NCI-H1436 (cell line): ENCODE data around the gene SLC9A3.

Experiments
- DNase-seq: peaks from one replicate; lab custom pipeline; 2025; lab: John Stamatoyannopoulos, UW

SLC9A3 gene

DNA sequence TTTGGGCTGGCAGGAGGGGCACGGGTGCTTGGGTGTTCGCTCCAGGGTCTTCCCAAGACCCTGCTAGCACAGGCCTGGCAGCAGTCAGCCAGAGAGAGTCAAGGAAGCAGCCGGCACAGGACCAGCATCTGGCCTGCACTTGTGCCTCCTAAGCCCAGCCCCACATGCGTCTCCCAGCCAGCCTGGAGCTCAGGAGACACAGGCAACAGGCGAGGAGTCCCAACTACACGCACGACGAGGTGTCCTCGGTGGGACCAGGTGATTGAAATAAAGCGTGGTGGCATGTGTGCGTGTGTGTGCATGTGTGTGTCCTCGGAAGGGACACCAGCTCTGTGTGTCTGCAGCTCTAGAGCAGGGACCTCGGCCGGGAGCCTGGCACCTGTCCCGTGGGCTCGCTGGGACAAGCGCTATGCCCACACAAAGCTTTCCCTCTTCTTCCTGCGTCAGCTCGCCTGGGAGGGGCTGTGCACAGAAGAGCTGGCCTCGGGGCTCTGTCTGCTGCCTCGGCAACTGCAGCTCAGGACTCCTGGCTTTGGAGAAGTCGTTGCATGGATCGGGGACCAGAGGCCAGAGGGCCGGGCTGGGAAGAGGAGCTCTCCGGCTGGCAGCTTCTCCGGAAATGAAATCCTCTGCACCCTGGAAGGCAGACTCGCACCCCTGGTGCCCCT, 14.7 kb upstream of the SLC9A3 start:
- no peak for DNase-seq

DNA sequence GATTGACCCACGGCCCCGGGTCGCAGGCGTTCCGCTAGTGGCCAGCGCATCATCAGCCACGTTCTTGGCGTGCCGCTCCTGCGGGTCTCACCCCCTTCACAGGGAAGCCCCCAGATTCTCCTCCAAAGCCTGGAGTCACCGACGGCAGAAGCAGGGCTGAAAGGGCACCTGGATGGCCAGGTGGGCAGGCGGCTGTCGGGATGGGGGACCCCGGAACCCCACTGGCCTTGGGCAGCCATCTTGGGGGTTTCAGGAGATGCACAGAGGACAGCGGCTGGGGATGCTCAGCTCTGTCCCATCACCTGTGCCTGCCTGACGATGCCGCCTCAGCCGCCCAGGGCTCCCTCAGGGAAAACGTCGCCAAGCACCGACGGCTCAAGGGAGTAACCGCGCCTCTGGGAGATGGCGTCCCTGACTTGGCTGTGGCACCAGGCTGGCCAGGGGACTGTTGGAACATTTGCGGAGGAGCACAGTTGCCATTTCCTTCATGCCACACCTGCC, 14.1 kb upstream of the SLC9A3 start:
- DNase-seq = no peak

DNA sequence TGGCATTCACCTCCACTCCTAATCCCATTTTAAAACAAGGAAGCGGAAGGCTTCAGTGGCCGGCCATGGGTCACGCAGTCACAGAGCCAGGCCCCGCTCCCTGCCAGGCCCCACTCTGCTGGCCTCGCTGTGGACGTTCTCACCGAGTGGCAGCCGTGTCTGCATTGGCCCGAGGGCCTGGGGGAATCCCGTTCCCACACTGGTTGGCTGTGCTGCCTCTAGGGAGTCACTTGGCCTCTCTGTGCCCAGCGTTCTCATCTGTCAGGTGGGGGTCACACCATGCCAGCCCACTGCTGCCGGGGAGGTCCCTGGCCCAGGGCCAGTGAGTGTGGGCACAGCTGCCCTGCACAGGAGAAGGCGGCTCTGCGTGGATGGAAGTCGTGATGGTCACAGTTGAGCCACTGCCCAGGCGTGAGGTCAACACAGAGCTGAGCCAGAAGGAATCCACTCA, 13.4 kb upstream of the SLC9A3 start:
- no peak for DNase-seq

DNA sequence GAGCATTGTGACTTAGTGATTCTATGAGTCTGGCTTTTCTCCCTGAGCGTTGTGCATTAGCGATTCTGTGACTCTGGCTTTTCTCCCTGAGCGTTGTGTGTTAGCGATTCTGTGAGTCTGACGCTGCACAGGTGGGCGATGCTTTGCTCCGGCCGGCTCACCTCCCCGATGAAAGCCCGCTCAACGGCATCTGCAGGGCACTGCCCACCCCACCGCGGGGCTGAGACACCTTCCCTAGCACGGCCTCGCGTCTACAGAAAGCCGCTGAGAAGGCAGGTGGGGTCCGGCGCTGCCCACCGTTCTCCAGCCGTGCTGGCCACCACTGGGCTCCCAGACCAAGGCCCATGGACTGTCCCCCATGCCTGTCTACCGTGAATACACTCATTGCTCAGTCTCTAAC, 12.8 kb upstream of the SLC9A3 start:
- DNase-seq = no peak

DNA sequence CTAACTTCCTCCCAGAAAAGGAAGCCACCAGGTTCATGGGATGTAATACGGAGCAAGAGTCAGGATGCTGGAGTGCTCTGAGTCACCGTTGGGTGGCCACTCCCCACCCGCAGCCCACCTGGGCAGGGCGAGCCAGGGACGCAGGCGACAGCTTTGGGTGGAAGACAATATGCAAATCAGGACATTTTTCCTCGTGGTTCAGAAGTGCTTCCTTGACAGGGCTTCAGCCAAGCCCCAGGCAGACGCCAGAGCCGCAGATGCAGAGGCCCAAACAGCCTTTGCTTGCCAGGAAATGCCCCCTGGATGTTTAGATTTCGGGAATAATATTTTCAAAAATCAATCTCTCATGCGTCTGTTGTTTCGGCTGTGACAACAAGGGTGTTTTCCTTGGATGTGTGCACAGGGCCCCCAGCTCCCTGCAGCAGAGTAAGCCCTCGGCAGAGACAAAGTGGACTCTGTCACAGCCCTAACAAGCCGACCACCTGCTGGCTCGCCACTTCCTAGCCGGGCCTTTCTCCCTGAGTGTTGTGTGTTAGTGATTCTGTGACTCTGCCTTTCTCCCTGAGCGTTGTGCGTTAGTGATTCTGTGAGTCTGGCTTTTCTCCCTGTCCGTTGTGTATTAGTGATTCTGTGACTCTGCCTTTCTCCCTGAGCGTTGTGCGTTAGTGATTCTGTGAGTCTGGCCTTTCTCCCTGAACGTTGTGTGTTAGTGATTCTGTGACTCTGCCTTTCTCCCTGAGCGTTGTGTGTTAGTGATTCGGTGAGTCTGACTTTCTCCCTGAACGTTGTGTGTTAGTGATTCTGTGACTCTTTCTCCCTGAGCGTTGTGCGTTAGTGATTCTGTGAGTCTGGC, 11.8 kb upstream of the SLC9A3 start:
- no peak for DNase-seq

DNA sequence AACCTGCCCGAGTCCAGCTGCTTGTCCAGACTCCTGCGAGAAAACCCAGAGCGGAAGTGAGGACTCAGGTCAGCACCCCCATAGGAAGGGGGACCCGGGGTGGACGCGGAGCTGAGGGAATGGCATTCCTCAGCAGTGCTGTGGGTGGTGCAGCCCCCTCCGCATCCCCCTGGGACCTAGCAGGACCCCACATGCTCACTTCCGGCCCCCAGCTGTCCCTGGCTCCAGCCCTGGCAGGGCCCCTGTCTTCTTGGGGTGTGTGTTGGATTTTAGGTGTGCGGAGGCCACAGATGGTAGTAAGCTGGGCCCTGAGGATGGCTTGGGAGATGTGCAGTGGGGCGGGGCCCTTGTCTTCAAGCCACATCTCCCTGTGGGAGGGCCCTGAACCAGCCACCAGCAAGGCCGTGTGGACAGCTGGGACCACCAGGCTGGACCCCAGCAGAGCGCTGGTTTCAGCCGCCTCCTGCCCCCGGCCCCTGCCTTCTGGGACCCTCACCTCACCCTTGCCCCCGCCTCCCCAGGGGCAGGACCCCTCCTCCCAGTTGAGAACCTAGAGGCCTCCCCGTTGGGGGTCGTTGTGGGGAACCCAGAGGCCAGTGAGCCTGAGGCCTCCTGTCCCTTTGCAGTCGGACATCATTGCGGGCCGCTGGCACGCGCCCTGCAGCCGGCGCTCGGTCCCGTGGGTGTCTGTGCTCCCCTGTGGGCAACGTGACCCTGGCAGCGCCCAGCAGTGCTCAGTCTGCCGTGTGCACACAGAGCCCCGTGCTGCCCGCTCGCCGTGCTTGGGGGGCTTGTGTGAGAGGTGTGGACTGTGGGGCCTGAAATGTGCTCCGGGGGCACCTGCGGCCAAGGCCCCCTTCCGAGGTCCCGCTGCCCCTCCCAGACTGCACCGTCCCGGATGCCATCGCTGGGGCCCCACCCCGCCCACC, 10.8 kb upstream of the SLC9A3 start:
- no peak for DNase-seq

DNA sequence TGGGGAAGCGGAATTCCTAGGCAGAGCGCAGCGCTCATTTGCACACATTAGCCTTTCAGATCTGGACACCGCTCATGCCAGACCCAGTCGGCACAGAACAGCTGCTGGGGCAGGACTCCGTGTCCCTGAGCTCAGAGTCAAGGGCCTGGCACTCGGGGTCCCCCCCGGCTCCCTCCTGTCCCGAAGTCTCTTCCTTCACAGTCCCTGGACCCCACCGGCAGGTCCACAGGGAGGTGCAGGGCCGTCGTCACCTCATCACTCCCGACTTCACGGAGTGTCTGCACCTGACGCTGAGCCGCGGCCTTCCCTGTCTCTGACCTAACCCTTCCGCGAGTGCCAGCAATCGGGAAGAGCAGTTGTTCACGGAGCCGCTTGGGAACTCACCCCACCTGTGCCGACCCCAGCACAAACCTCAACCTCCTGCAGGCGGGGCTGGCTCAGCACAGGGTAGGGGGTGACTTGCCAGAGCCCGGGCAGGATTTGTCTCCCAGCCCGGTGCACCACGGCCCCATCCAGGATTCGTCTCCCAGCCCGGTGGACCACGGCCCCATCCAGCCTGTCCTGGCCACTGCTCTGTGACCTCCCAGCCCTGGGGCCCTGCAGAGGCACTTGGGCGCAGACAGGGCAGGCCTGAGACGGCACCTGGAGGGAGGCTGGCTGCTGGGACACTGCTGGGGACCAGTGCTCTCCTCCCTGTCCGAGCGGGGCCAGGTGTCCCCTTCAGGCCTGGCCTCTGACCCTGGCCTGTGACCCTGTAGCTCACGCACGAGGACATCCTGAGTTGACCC, 9.9 kb upstream of the SLC9A3 start:
- DNase-seq = no peak

DNA sequence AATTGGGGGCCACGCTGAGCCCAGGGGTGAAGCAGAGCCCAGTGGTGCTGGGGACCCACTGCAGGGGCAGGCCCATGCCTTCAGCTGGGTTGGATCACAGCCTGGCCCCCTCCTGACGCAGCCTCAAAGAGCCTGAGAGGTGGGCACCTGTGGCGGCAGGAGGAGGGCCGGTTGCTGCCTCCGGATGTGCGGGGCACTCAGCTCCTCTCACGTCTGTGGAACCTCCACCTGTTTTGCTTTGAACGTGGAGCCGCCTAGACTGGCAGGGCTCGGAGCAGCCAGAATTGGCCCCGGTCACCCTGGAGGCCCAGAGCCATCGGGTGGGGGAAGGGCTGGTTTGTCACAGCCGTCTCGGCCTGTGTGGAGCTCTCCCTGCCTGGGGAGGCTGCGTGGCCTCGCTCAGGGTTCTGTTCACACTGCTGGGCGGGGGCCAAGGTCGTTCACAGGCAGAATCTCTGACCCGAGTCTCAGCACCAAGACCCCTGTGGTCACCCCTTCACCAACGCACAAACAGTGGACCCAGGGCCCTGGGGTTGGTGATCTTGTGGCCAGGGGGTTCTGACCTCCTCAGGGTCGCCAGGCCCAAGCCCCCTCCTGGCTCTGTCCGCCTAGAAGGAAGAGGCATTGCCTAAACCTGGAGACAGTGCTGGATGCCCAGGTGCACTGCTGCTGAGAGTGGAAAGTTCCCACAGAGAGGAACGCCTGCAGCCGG, 9.2 kb upstream of the SLC9A3 start:
- DNase-seq = no peak

DNA sequence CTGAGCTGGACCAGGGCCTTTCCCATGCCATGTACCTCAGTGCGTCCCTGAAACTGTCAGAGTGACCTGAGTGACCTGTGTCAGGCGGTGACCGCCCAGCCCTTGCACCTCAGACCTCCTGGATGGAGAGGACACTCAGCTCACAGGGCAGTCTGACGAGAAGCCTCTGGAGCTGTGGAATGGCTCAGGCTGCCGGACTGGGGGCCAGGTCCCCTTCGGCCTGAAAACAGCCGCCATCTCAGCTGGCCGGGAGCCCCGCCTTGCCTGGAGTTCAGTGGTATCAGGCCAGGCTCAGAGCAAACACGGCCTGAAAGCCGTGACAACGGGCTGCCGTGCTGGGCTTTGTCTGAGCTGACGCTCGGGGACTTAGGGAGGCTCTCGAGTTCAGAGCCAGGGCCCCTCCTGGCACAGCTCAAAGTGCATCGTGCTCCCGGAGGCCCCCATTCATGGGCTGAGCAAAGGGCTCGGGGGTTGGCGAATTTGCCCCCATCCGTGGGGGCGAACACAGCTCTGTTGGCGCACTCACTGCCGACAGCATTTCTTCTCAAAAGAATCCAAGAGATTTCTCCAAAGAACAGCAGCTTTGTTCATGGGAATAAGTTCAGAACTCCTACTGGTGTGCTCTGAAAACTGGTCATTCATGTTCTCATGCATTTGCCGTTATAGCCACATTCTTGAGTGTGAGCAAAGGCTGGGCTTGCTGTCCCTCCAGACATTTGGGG, 8.4 kb upstream of the SLC9A3 start:
- DNase-seq = no peak

DNA sequence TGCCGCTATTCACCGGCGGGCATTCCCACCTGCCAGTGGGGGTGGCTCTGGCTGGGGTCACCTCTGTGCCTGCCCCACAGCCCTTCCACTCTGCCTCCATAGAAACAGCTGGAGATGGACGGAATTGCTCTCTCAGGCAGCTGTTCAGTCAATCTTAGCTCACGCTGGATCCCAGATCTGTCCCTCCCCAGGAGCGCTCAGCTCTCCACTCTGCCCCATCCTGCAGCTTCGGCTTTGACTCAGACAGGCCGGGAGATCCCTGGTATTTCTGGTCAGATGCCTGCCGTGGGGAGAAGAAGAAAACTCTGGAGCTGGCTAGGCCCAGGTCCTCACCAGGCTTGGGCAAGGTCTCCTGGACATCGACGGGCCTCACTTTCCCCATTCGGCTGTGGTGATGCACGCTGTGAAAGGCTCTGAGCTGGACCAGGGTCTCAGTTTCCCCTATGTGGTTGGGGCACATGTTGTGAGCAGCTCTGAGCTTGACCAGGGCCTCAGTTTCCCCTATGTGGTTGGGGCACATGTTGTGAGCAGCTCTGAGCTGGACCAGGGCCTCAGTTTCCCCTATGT, 7.6 kb upstream of the SLC9A3 start:
- DNase-seq = no peak

DNA sequence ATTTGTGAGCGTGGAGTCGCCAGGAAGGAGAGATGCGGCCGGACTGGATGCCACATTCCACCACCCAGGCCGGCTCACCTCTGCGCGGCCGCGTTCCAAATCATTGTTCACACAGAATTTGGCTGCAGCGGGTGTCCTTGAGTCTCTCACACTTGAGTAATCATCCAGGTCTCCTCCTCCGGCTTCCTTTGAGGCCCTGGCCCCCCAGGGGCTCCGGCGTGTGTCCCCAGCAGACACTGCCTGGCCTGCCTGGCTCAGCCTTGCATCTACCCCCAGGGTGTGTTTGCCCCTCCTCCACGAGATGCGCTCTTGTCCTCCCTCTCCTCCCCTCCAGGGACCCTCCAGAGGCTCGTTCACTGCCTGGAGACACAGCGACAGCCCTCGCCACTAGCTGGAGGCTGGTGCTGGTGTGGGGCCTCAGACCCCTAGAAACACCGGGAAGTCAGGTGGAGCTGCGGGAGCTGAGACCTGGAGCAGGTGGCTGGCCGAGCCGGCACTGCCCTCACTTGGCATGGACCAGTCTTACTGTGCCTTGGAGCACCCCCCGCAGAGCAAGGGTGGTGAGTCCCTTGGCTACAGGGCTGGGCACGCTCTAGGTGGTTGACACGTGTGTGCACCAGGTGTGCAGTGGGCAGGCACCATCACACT, 7.0 kb upstream of the SLC9A3 start:
- no peak for DNase-seq

DNA sequence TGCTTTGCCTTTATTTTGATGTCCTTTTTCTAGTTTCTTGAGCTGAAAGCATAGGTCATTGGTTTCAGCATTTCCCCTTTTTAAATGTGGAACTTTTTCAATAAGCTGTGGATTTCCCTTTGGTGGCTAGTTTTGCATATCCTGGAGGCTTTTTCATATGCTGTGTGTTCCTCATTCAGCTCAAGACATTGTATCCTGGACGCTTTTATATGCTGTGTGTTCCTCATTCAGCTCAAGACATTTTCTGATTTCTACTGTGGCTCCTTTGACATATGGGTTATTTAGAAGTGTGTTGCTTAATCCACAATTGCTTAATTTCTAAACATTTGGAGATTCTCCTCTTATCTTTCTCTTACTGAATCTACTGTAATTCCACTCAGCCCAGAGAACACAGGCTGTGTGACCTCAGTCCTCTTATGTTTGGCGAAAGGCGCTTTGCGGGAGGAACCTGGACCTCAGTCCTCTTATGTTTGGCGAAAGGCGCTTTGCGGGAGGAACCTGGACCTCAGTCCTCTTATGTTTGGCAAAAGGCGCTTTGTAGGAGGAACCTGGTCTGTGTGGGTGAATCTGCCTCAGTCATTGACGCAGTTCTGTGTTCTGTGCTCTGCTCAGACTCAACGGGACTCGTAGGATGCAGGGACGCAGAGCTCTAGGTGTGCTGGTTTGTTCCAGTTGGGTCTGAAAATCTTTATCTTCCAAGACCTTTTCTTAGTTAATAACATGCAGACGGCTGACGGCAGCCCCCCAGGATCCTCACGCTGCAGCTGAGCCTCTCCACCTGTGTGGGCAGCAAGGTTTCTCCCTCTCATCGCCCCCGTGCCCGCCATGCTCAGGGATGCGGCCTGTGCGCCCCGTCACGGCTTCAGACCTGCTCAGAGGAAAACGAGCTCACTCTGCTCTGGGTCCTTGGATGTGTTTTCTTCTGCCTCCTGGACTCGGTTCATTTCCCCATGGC, 6.0 kb upstream of the SLC9A3 start:
- DNase-seq = no peak

DNA sequence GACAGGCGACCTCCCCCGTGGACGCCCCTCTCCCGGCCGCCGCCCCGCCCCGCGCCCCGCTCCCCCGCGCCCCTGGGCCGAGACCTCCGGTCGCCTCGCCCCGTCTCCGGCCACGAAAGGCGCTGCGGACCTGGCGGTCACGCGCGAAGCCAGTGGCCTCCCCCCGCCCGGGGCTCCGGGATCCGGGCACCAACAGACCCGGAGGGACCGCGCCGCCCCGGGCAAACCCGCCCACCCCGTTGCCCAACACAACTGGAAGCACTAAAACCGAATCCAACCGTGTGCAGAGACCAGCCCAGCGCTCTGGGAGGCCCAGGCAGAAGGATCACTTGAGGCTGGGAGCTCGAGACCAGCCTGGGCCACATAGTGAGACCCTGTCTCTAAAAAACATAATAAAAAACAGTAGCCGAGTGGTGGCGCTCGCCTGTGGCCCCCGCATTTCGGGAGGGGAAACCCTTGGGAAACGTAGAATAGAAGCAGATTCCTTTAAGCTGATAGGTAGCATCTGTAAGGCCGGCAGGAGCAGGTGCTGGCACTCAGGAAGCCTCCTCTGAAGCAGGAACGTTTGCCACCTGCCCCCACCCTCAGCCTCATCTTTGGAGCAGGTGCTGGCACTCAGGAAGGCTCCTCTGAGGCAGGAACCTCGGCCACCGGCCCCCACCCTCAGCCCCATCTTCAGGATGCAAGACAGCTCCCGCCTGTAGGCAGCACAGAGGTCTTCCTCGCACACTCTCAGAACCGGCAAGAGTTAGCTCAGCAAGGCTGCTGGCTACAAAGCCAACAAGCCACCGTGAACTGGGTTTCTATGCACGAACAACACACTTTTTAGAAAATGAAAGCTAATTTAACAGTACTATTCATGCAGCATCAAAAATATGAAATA, 4.6 kb upstream of the SLC9A3 start:
- DNase-seq = peak; percentile 59

DNA sequence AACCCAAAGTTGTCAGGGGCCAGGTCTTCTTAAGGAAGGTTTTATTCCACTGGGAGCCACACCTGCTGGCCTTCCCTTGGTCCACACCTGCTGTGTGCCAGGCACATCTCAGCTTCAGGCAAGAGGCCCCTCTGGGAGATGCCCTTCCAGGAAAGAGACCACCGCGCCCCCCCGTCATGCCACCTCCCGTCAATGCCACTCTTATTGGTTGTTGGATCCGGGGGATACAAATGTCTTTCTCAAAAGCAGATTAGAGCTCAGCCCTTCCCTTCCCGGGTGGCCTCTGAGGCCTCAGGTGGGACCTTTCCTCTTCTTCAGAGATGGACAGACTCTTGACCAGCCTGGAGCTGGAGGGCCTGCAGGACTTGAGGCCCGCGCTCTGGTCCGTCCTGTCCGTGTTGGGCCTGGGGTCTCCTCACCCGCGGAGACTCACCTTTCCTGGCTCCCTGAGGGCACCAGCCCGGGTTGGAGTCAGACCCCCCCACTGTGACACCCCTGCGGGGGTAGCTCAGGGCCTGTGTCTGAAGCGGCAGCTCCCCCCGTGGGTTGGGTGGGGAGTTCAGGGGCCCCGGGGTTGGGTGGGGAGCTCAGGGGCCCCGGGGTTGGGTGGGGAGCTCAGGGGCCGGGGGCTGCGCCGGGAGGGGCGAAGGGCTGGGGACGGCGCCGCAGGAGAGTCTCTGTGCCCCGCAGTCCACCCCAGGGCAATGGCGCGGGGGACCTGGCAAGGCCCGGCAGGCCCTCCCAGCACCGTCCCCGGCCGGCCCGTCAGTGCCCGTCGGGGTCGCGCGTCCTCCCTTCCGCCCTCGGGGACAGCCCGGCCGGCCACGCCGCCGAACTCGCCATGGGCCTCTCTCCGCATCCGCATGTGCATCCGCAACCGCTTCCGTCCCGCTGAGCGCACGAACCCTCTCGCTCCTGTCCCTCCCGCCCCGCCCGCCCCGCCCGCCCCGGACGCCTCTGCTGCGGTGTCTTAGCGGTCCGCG, 3.7 kb upstream of the SLC9A3 start:
- DNase-seq = no peak

DNA sequence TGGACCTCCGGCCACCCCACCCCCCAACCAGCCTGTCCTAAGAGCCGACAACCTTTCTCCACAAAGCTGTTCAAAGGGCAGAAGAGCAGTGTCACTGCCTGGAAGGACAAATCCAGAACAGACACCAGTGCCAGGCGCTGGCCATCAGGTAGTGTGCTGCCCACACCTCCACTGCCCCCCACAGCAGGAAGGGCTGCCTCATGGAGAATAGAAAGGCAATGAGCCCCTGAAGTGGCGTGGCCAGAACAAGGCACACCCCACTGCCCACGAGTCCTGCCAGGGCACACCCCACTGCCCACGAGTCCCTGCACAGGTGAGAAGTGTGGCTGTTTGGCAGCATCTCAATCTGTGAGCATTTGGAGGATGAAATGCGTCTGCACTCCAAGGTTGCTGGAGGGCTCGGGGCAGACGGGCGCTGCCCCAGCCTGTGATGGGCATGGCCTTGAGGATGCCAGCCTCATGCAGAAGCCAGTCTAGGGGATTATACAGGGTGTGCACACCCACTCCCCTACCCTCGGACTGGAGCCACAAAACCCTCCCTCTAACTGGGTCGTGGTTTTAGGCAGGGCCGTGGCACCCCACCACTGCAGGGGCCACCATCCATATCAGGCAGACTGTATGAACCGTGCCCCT, 2.3 kb upstream of the SLC9A3 start:
- no peak for DNase-seq
